HG02884 (cell line): Measurements from ENCODE around the gene DPH1.
"Not testable (repeated sequence)": the region's sequence is repeated elsewhere in the genome, so short reads cannot be mapped to it uniquely, and the experiment has no call there.

Source experiments
- ATAC-seq: cut with Tn5 transposase; IDR thresholded peaks from one replicate; pipeline ENCODE4 v1.9.1; 2021; ENCODE audit warnings: mild to moderate bottlenecking, moderate library complexity; ENCODE audit not compliant: unreplicated experiment

The DPH1 gene

GRCh38 chr17:2029911-2030778, at the start of gene DPH1:
DPH1 (plus strand) TSS chr17:2030153; CDS start chr17:2030170, 17 bp downstream.
- ATAC-seq: no peak

- ATAC-seq: no peak
These were observed 49.2 kb upstream of the DPH1 start for GRCh38 chr17:1980665-1981250.

DNA sequence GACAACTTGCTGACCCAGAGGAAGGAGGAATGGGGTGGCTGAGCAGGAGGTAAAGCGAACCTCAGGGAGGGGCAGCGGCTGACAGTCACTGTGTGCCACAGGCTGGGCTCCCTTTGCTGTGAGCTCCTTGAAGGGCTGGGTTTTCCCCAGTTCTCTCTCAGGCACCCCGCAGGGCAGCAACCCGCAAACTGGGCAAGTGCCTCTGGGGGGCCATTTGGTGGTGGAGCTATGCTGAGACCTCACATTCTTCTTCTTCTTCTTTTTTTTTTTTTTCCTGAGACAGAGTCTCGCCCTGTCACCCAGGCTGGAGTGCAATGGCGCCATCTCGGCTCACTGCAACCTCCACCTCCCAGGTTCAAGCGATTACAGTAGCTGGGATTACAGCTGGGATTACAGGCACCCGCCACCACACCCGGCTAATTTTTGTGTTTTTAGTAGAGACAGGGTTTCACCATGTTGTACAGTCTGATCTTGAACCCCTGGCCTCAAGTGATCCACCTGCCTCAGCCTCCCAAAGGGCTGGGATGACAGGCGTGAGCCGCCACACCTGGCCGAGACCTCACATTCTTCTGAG, 47.1 kb upstream of the DPH1 start:
- ATAC-seq: not testable (repeated sequence)

DNA sequence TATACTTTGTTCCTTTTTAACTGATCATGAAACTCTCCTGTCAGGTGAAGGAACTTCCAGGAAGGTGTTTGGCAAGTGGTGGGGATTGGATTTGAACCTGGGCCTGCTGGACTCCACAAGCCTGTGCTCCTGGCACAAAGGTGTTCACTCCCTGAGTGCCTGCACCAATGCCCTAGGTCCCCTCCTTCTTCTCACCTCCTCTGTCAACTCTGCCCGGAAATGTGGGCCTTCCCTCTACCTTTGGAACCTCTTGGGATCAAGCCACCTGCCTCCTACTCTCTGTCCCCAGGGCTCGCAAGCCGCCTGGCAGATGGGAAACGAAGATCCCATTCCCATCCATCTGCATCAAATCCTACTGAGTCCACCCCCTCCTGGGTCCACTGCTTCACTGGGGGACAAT, 44.9 kb upstream of the DPH1 start:
- ATAC-seq: no peak

DNA sequence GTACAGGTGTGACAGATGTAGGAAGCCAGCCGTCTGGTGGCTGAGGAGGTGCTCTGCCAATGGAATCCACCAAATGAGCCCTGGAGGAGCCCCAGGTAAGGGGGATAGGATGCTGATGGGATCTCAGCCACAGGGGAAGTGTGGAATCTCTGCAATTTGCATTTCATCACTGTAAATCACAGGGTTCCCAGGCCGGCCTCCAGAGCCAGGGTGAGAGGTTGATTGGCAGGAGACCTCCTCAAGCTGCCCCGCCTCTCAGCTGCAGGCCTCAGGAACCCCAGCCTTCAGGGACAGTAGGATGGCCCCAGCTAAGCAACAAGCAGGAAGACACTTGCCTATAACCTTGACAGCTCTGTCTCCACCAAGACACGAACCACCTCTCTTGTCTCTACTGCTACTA, 44.3 kb upstream of the DPH1 start:
- ATAC-seq: no peak

- ATAC-seq: no peak
These were observed 43.0 kb upstream of the DPH1 start for GRCh38 chr17:1986783-1987451.

- ATAC-seq: no peak
These were observed 40.8 kb upstream of the DPH1 start for GRCh38 chr17:1989135-1989534.

DNA sequence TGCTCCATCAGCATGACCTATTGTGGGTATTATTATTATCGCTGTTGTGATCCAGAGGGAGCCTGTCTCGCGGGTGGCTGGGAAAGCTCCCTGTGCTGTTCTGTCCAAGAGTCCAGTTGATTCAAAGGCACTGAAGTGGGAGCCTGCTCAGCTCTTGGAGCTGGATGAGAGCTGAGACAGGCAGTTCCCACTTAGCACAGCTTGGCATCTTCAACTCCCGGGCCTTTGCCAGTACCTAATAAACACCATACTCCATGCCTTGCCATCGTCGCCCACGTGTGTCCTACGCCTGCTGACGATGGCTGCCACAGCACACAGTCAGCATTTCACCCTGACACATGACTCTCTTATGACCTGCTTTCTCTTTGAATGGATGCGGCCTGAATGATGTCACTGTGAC, 37.4 kb upstream of the DPH1 start:
- ATAC-seq: no peak

- ATAC-seq: no peak
These were observed 35.2 kb upstream of the DPH1 start for GRCh38 chr17:1994707-1995106.

DNA sequence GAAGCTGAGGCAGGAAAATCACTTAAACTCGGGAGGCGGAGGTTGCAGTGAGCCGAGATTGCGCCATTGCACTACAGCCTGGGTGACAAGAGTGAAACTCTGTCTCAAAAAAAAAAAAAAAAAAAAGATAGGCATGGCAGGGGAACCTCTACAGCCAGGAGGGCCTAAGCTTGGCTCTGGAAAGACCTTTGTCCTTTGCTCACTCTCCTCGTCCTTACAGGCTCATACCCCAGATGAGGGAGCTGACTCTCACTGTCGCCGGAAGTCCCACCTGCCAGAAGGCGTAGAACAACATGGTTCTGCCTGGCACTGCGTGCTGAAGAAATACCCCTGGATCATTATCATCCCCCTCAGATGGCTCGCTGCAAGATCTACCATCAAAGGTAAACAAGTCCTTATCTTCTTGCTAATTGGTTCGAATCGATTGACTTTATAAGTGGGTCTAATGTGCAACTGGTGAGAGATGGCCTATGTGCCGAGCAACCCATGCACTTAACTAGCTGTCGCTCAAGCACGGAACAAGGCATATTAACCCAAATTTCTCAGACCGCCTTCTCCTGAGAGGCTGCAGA, 34.5 kb upstream of the DPH1 start:
- ATAC-seq: no peak

DNA sequence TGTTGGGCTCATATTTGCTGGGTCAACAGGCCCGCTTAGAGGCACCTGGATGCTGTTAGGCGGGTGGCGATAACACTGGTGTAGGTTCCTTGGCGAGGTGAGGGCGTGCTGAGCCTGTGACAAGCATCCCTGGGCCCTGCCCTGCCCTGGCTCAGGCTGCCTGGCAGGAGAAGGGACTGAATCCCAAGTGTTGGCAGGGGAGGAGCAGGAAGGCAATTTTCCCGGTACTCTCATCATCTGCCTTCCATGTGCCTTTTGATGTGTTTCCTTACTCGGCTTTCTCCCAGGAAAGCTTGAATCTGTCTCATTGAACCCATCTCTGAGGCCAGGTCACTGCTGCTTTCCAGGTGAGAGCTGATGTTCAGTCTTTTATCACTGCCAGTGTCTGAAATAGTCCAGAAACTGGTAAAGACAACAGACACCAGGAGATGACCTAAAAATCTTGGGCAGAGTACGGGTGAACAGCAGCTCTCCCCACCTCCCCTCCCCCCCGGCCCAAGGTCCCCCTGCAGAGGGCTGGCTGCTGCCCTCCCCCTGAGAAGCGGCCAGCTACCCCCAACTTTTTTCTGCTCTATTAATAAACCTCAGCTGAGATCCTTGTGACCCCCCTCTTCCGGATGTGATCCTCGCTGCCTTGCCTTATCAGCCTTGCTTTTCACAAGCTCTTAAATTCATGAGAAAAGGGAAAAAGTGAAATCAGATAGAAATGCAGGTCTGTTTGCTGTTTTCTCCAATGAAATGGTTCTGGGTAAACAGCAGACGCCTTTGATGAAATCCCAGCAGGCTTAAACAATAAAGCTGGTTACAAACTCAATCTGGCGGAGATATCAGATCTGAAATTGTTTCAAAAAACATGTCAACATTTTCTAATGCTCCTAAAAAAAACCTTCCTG, 33.8 kb upstream of the DPH1 start:
- ATAC-seq: no peak

DNA sequence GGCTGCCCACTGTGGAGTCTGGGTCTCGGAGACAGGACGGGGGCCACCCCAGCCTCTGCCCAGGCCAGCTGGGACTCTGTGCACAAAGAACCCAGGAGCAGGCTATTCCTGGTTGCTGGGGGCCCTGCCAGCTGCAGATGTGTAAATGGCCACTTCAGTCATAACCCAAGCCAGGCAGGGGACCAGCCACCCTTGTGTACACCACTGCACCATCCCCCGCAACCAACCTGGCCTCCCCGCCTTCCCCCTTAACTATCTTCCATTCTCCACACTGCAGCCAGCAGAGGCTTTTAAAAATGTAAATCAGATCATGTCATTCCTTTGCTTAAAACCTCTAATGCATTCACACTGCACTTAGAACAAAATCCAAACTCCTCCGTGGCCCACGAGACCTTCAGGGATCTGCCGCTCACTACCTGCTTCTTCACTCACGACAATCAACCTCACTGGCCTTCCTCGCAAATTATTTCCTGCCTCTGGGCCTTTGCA, 33.1 kb upstream of the DPH1 start:
- no peak for ATAC-seq

- ATAC-seq: no peak
These were observed 32.5 kb upstream of the DPH1 start for GRCh38 chr17:1997289-1997926.

GRCh38 chr17:1997927-1998742, 31.8 kb upstream of the DPH1 start:
- no peak for ATAC-seq

- no peak for ATAC-seq
These were observed 30.2 kb upstream of the DPH1 start for GRCh38 chr17:1999557-2000251.

- ATAC-seq: no peak
These were observed 27.1 kb upstream of the DPH1 start for GRCh38 chr17:2002767-2003329.

- no peak for ATAC-seq
These were observed 26.4 kb upstream of the DPH1 start for GRCh38 chr17:2003525-2003924.

DNA sequence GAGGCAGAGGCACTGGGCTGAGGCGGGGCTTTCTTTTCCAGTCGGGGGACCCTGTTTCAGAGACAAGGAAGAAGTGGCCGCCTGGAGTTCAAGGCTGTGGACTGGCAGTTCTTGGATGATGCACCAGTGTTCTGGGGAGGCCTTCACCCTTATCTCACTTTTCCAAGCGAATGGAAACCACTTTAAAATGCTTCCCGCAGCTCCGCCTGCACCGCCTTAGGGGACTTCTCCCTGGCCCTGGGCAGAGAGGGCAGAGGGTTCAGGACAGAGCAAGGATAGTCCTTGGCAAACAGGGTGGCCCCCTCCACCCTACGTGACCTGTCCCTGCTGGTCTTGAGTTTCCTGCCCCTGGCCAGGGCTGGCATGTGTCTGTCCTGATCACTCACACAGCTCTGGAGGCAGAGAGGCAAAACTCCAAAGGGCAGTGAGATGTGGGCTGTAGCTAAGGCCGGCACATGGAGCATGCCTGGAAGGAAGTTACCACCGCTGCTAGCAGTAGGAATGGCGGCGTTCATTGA, 25.5 kb upstream of the DPH1 start:
- no peak for ATAC-seq
